DND-41 (cell line): Measurements from ENCODE around the gene TM2D1.

Experiments
- ATAC-seq: fragments of 200-7000 bp; cut with Tn5 transposase; 3 replicates; pipeline ENCODE4 v1.9.1; 2021; ENCODE audit warnings: low read depth; ENCODE audit not compliant: insufficient read depth
- DNase-seq: peaks from one replicate; pipeline ENCODE4 v3.0.0-alpha.2; 2020
- H2AFZ ChIP-seq: 2 replicates; pipeline ENCODE4 v1.6.0; 2012; ENCODE audit warnings: low read depth, low read length
- H3K27ac ChIP-seq: 2 replicates; pipeline ENCODE4 v1.5.1; 2012; ENCODE audit warnings: low read length, inconsistent platforms
- H3K27me3 ChIP-seq: fragments of 200-600 bp; sonication (generic); 2 replicates; pipeline ENCODE4 v1.6.0; 2012; ENCODE audit warnings: low read length, mild to moderate bottlenecking, inconsistent platforms; ENCODE audit not compliant: insufficient read depth, poor library complexity
- H3K36me3 ChIP-seq: 2 replicates; pipeline ENCODE4 v1.5.1; 2012; ENCODE audit warnings: low read length, inconsistent platforms; ENCODE audit not compliant: insufficient read depth
- H3K4me1 ChIP-seq: 2 replicates; pipeline ENCODE4 v1.5.1; 2012; ENCODE audit warnings: mild to moderate bottlenecking, low read length; ENCODE audit not compliant: insufficient read depth
- H3K4me2 ChIP-seq: 2 replicates; pipeline ENCODE4 v1.6.0; 2012; ENCODE audit warnings: mild to moderate bottlenecking, moderate library complexity, low read length, inconsistent platforms; ENCODE audit not compliant: insufficient read depth
- H3K4me3 ChIP-seq, 2 experiments: fragments of 200-600 bp in 1 of 2; shearing (Covaris generic) in 1 of 2; 2 replicates each; pipeline ENCODE4 v1.5.1; 2012 to 2016; ENCODE audit warnings: inconsistent platforms in 2 of 2, low read length in 2 of 2, mild to moderate bottlenecking in 2 of 2, low read depth in 1 of 2, moderate library complexity in 1 of 2
- H3K79me2 ChIP-seq: 2 replicates; pipeline ENCODE4 v1.6.0; 2012; ENCODE audit warnings: low read length, inconsistent platforms; ENCODE audit not compliant: insufficient read depth
- H3K9ac ChIP-seq: 2 replicates; pipeline ENCODE4 v1.6.0; 2012; ENCODE audit warnings: low read depth, mild to moderate bottlenecking, inconsistent platforms, low read length, moderate library complexity
- H3K9me3 ChIP-seq: 2 replicates; pipeline ENCODE4 v1.5.1; 2012; ENCODE audit warnings: low read length, moderate library complexity, mild to moderate bottlenecking, inconsistent platforms; ENCODE audit not compliant: insufficient read depth, severe bottlenecking
- H4K20me1 ChIP-seq: 2 replicates; pipeline ENCODE4 v1.6.0; 2012; ENCODE audit warnings: low read length; ENCODE audit not compliant: insufficient read depth
- CTCF ChIP-seq: IDR thresholded peaks from 2 replicates; pipeline ENCODE4 v1.5.1; 2012; ENCODE audit warnings: borderline replicate concordance, low read length, moderate library complexity, mild to moderate bottlenecking; ENCODE audit not compliant: poor library complexity, severe bottlenecking; ENCODE audit errors: extremely low read depth
- EZH2 ChIP-seq: IDR thresholded peaks from 3 replicates; pipeline ENCODE4 v1.6.1; 2012; ENCODE audit warnings: borderline replicate concordance, low read depth, mild to moderate bottlenecking, moderate library complexity, low read length, inconsistent platforms; ENCODE audit not compliant: severe bottlenecking

The TM2D1 gene

GRCh38 chr1:61756773-61757172 lies 31.8 kb upstream of the TM2D1 start:
- H3K4me2 ChIP-seq = no peak overlapping the region
- no peaks in the 10 kb centered on the region for H4K20me1 ChIP-seq
- H3K36me3 ChIP-seq = no peaks in the 10 kb centered on the region
- no peak overlapping the region for H3K4me3 ChIP-seq
- ATAC-seq (no peak), DNase-seq (no peak)
- no peak overlapping the region for H3K9ac ChIP-seq
- H3K27me3 ChIP-seq = no peaks in the 10 kb centered on the region
- H3K9me3 ChIP-seq = no peaks in the 10 kb centered on the region
- H2AFZ ChIP-seq = no peak overlapping the region
- TF ChIP-seq CTCF = no peak
- no peak for TF ChIP-seq EZH2
- H3K79me2 ChIP-seq = no peaks in the 10 kb centered on the region
- H3K4me1 ChIP-seq = no peaks in the 10 kb centered on the region
- H3K27ac ChIP-seq = no peak overlapping the region

- H3K36me3 ChIP-seq = no peaks in the 10 kb centered on the region
- TF ChIP-seq CTCF (no peak), EZH2 (no peak)
- H2AFZ ChIP-seq = no peak overlapping the region
- no peak overlapping the region for H3K4me3 ChIP-seq
- H3K27ac ChIP-seq = no peak overlapping the region
- no peak overlapping the region for H3K9ac ChIP-seq
- no peak for DNase-seq
- H3K4me1 ChIP-seq = no peaks in the 10 kb centered on the region
- no peaks in the 10 kb centered on the region for H3K27me3 ChIP-seq
- no peaks in the 10 kb centered on the region for H3K79me2 ChIP-seq
- no peak for ATAC-seq
- H4K20me1 ChIP-seq = no peaks in the 10 kb centered on the region
- no peak overlapping the region for H3K4me2 ChIP-seq
- H3K9me3 ChIP-seq = no peaks in the 10 kb centered on the region
Measured at GRCh38 chr1:61754545-61754944, 29.6 kb upstream of the TM2D1 start.

GRCh38 chr1:61753998-61754508 lies 29.1 kb upstream of the TM2D1 start:
- Histone ChIP-seq H3K27me3 (no peaks in the 10 kb centered on the region), H3K9ac (no peak overlapping the region), H3K4me1 (no peaks in the 10 kb centered on the region), H2AFZ (no peak overlapping the region), H4K20me1 (no peaks in the 10 kb centered on the region), H3K9me3 (no peaks in the 10 kb centered on the region), H3K4me3 (no peak overlapping the region), H3K4me2 (no peak overlapping the region), H3K27ac (no peak overlapping the region), H3K79me2 (no peaks in the 10 kb centered on the region), H3K36me3 (no peaks in the 10 kb centered on the region)
- DNase-seq = no peak
- no peak for ATAC-seq
- TF ChIP-seq CTCF (no peak), EZH2 (no peak)

DNA sequence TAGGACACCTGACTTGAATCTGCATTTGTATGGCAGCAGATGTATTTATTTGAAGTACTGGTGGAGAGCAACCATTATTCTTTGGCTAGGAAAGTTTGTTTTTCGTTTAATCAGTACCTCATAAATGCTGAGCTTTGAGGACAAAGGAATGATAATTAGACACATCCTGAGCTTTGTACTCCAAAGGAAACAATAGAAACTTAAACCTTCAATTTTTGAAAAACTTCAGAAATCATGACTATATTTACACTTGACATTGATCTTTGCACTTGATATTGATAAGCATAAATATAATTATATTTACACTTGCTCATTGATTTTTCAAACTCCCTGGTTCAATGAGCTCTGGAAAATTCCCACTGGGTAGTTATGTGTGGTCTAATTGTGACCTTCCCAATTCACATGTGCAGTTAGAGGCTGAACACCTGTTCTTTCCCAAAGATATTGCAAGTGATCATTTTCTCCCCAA lies 28.0 kb upstream of the TM2D1 start:
- H3K4me2 ChIP-seq = no peak overlapping the region

More for the DNA sequence above, 28.0 kb upstream of the TM2D1 start:
- Histone ChIP-seq H3K79me2 (no peaks in the 10 kb centered on the region), H3K27ac (no peak overlapping the region), H3K27me3 (no peaks in the 10 kb centered on the region), H3K9ac (no peak overlapping the region), H4K20me1 (no peaks in the 10 kb centered on the region), H3K4me3 (no peak overlapping the region), H3K4me1 (no peaks in the 10 kb centered on the region), H3K9me3 (no peaks in the 10 kb centered on the region), H2AFZ (no peak overlapping the region), H3K36me3 (no peaks in the 10 kb centered on the region)
- ATAC-seq = no peak
- TF ChIP-seq EZH2 = no peak
- TF ChIP-seq CTCF = no peak
- DNase-seq = no peak
